H1 (cell line): Measurements from ENCODE around the gene KCNA5.

ENCODE experiments used
- CTCF ChIP-seq, 3 experiments: IDR thresholded peaks; 1 replicate in 2 of 3; 2 replicates in 1 of 3; pipeline versions ENCODE4 v1.5.1 to v1.6.1; 2011; ENCODE audit warnings: low read length in 3 of 3, mild to moderate bottlenecking in 3 of 3, inconsistent platforms in 2 of 3, low read depth in 1 of 3, moderate library complexity in 1 of 3; ENCODE audit not compliant: insufficient read depth in 1 of 3; ENCODE audit errors: control extremely low read depth in 1 of 3
- GTF2F1 ChIP-seq: IDR thresholded peaks from 2 replicates; pipeline ENCODE4 v1.6.1; 2012; ENCODE audit warnings: low read depth, low read length, improper control_type of control experiment, borderline replicate concordance
- JUN ChIP-seq: IDR thresholded peaks from 2 replicates; pipeline ENCODE4 v1.6.1; 2011; ENCODE audit warnings: low read depth, mild to moderate bottlenecking, improper control_type of control experiment, low read length
- SP2 ChIP-seq: IDR thresholded peaks from 2 replicates; pipeline ENCODE4 v1.6.1; 2012; ENCODE audit warnings: mild to moderate bottlenecking, low read length, inconsistent platforms

- TF ChIP-seq SP2 (no peak), GTF2F1 (no peak), CTCF (IDR thresholded peaks at IDR 0.05; ENCODE audit: control extremely low read depth in 1 of 3, insufficient read depth in 1 of 3, low read depth in 1 of 3, low read length in 3 of 3) (no peak), JUN (no peak)
These were observed 6.9 kb downstream of the KCNA5 start for GRCh38 chr12:5050542-5050941.
